Hematopoietic multipotent progenitor cell (in vitro differentiated cells): ENCODE data around the gene DPH1. TPM values are rescaled to one million over a fixed set of nuclear protein-coding genes. Genes with fewer than 3 reads are reported as not detected.

ENCODE experiments used
- DNase-seq, 3 donors: peaks; one replicate each; pipeline ENCODE4 v3.0.0-alpha.2; 2011 to 2015; ENCODE audit warnings: low read depth in 2 of 3, low spot score in 2 of 3
- total RNA-seq: library from RNA; depleted of rRNA; stranded (reverse); fragments of >200 nt; gene quantifications from one replicate; pipeline ENCODE4 v1.2.3, GENCODE V29; 2012

The DPH1 gene
- total RNA-seq, 1 donor: 89.7 TPM

- no peak for DNase-seq
Measured at GRCh38 chr17:2074919-2075318, 45.0 kb downstream of the DPH1 start.

GRCh38 chr17:2075336-2076086 is 45.6 kb downstream of the DPH1 start:
- no peak for DNase-seq

GRCh38 chr17:2076087-2076984 is 46.4 kb downstream of the DPH1 start:
- DNase-seq: no peak

- no peak for DNase-seq
Measured at GRCh38 chr17:2077040-2077439, 47.1 kb downstream of the DPH1 start.

- DNase-seq: no peak
Measured at GRCh38 chr17:2081564-2081963, 51.6 kb downstream of the DPH1 start.

GRCh38 chr17:2082003-2082781 is 52.2 kb downstream of the DPH1 start:
- DNase-seq: no peak

GRCh38 chr17:2083613-2084035 is 53.7 kb downstream of the DPH1 start:
- DNase-seq: peak in 2 of 3 donors; percentile 43 to 62

GRCh38 chr17:2084036-2084765 is 54.2 kb downstream of the DPH1 start:
- no peak for DNase-seq

- DNase-seq: no peak
Measured at GRCh38 chr17:2084766-2085647, 55.1 kb downstream of the DPH1 start.

GRCh38 chr17:2085648-2085949 is 55.6 kb downstream of the DPH1 start:
- no peak for DNase-seq

GRCh38 chr17:2086306-2086705 is 56.4 kb downstream of the DPH1 start:
- DNase-seq: no peak

- DNase-seq: peak in 2 of 3 donors; percentile 91 to 95
Measured at GRCh38 chr17:2087597-2088211, 57.8 kb downstream of the DPH1 start.

GRCh38 chr17:2089021-2089422 is 59.1 kb downstream of the DPH1 start:
- DNase-seq: no peak

- DNase-seq: peak in 1 of 3 donors; percentile 25
Measured at GRCh38 chr17:2090210-2090641, 60.3 kb downstream of the DPH1 start.

- DNase-seq: no peak
Measured at GRCh38 chr17:2090804-2091534, 61.0 kb downstream of the DPH1 start.

GRCh38 chr17:2092253-2092652 is 62.3 kb downstream of the DPH1 start:
- no peak for DNase-seq

- no peak for DNase-seq
Measured at GRCh38 chr17:2093349-2093748, 63.4 kb downstream of the DPH1 start.
